Osteoblast (primary cell): ENCODE results near the gene AFAP1L2. TPM values are rescaled to one million over a fixed set of nuclear protein-coding genes. Genes with fewer than 3 reads are reported as not detected.
"Not testable (repeated sequence)": the region's sequence is repeated elsewhere in the genome, so short reads cannot be mapped to it uniquely, and the experiment has no call there.

Source experiments
- DNase-seq: peaks from one replicate; pipeline ENCODE4 v3.0.0; 2011; ENCODE audit warnings: low spot score, mixed read lengths; ENCODE audit not compliant: insufficient read length; ENCODE audit errors: missing footprints
- H2AFZ ChIP-seq: 2 replicates; pipeline ENCODE4 v1.6.0; 2011; ENCODE audit warnings: mild to moderate bottlenecking, low read length
- H3K27ac ChIP-seq: 2 replicates; pipeline ENCODE4 v1.5.1; 2011; ENCODE audit warnings: mild to moderate bottlenecking, low read depth, low read length, moderate library complexity
- H3K27me3 ChIP-seq: 2 replicates; pipeline ENCODE4 v1.6.0; 2012; ENCODE audit warnings: mild to moderate bottlenecking, control low read depth, inconsistent platforms, low read length, moderate library complexity; ENCODE audit not compliant: insufficient read depth
- H3K36me3 ChIP-seq: 2 replicates; pipeline ENCODE4 v1.5.1; 2011; ENCODE audit warnings: mild to moderate bottlenecking, low read length, control low read depth, moderate library complexity; ENCODE audit not compliant: insufficient read depth
- H3K4me1 ChIP-seq: 2 replicates; pipeline ENCODE4 v1.5.1; 2011; ENCODE audit warnings: mild to moderate bottlenecking, low read length, control low read depth, moderate library complexity; ENCODE audit not compliant: insufficient read depth
- H3K4me2 ChIP-seq: 2 replicates; pipeline ENCODE4 v1.6.0; 2011; ENCODE audit warnings: mild to moderate bottlenecking, low read length; ENCODE audit not compliant: insufficient read depth
- H3K4me3 ChIP-seq: fragments of 200-600 bp; sonication (generic); 3 replicates; pipeline ENCODE4 v1.5.1; 2012; ENCODE audit warnings: mild to moderate bottlenecking, low read length, inconsistent platforms; ENCODE audit not compliant: insufficient read depth
- H3K79me2 ChIP-seq: 2 replicates; pipeline ENCODE4 v1.6.0; 2012; ENCODE audit warnings: mild to moderate bottlenecking, low read length, control low read depth, inconsistent platforms; ENCODE audit not compliant: insufficient read depth
- H3K9me3 ChIP-seq: 2 replicates; pipeline ENCODE4 v1.5.1; 2011; ENCODE audit warnings: low read depth, low read length, control low read depth
- H4K20me1 ChIP-seq: 2 replicates; pipeline ENCODE4 v1.6.0; 2012; ENCODE audit warnings: mild to moderate bottlenecking, low read length, control low read depth; ENCODE audit not compliant: insufficient read depth
- total RNA-seq: library from RNA; depleted of rRNA; stranded (reverse); fragments of >200 nt; gene quantifications from 2 replicates; pipeline ENCODE4 v1.2.3, GENCODE V29; 2012
- TF ChIP-seq, protein P1 (sequence below): IDR thresholded peaks from 2 replicates; pipeline ENCODE4 v1.5.1; 2011; ENCODE audit warnings: mild to moderate bottlenecking, low read depth, low read length, moderate library complexity; ENCODE audit errors: extremely low read depth

AFAP1L2 gene
- total RNA-seq, 1 donor = 0.36 TPM

DNA sequence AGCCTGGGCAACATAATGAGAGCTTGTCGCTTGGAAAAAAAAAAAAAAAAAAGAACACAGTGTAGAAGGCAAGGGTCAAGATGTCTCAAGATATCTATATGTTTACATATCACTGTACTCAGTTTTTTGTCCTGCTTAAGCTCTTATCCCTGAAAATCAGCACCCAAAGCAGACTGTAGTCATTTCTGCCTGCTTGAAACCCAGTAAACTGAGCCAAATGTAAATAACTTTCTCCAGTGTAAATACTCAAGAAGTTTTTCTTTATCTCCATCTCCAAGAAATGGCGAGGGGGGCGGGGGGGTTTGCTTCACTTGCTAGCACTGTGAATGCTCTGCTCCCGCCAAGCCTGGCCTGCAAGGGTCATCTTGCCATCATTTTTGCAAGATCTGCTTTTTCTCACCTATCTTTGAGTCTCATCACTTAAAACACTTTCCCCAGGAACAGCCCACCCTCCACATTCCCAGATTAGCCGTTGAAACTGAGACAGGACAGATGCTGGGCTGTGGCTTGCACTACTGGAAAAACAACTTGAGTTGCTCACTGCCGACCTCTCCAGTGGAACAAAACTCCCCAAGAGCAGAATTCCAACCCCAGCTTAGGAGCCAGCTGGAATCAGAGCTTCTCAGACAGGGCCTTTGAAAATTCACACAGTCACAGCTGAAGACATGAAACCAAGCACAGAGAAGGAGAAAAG lies 54.6 kb downstream of the AFAP1L2 start:
- Histone ChIP-seq H3K4me3 (no peak overlapping the region), H3K27me3 (no peaks in the 10 kb centered on the region), H3K27ac (no peak overlapping the region), H3K36me3 (no peaks in the 10 kb centered on the region), H4K20me1 (no peaks in the 10 kb centered on the region), H3K79me2 (no peaks in the 10 kb centered on the region), H3K9me3 (no peaks in the 10 kb centered on the region), H3K4me2 (no peak overlapping the region), H3K4me1 (no peaks in the 10 kb centered on the region), H2AFZ (no peak overlapping the region)
- no peak for DNase-seq
- TF ChIP-seq, protein P1, sequence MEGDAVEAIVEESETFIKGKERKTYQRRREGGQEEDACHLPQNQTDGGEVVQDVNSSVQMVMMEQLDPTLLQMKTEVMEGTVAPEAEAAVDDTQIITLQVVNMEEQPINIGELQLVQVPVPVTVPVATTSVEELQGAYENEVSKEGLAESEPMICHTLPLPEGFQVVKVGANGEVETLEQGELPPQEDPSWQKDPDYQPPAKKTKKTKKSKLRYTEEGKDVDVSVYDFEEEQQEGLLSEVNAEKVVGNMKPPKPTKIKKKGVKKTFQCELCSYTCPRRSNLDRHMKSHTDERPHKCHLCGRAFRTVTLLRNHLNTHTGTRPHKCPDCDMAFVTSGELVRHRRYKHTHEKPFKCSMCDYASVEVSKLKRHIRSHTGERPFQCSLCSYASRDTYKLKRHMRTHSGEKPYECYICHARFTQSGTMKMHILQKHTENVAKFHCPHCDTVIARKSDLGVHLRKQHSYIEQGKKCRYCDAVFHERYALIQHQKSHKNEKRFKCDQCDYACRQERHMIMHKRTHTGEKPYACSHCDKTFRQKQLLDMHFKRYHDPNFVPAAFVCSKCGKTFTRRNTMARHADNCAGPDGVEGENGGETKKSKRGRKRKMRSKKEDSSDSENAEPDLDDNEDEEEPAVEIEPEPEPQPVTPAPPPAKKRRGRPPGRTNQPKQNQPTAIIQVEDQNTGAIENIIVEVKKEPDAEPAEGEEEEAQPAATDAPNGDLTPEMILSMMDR = no peak

DNA sequence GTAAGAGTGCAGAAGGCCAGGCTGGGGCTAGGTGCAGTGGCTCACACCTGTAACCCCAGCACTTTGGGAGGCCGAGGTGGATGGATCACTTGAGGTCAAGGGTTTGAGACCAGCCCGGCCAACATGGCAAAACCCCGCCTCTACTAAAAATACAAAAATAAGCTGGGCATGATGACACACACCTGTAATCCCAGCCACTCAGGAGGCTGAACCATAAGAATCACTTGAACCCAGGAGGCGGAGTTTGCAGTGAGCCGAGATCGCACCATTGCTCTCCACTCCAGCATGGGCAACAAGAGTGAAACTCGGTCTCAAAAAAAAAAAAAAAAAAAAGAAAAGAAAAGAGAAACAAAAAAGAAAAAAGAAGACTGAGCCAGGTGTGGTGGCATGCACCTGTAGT lies 55.2 kb downstream of the AFAP1L2 start:
- not testable (repeated sequence) for H3K79me2 ChIP-seq, H3K36me3 ChIP-seq, H3K4me2 ChIP-seq, H2AFZ ChIP-seq, DNase-seq, H3K4me1 ChIP-seq, H3K27me3 ChIP-seq, H4K20me1 ChIP-seq, H3K27ac ChIP-seq, H3K4me3 ChIP-seq, H3K9me3 ChIP-seq

DNA sequence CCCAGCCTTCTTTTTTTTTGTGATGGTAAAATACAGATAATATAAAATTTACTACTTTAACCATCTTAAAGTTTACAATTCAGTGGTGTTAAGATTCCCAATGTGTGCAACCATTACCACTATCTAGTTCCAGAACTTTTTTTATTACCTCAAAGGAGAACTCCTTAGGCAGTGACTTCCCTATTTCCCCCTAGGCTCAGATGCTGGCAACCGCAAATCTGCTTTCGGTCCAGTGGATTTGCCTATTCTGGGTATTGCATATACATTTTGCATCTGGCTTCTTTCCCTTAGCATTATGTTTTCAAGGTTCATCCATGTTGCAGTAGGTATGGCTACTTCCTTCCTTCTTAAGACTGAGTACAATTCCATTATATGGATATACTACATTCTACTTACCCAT lies 56.5 kb downstream of the AFAP1L2 start:
- H3K79me2 ChIP-seq = no peaks in the 10 kb centered on the region
- no peaks in the 10 kb centered on the region for H3K27me3 ChIP-seq
- H3K4me3 ChIP-seq = no peak overlapping the region
- no peaks in the 10 kb centered on the region for H3K4me1 ChIP-seq
- H3K4me2 ChIP-seq = no peak overlapping the region
- no peaks in the 10 kb centered on the region for H3K9me3 ChIP-seq
- H3K27ac ChIP-seq = no peak overlapping the region
- DNase-seq = no peak
- TF ChIP-seq, protein P1 = no peak
- no peaks in the 10 kb centered on the region for H3K36me3 ChIP-seq
- no peaks in the 10 kb centered on the region for H4K20me1 ChIP-seq
- H2AFZ ChIP-seq = no peak overlapping the region

DNA sequence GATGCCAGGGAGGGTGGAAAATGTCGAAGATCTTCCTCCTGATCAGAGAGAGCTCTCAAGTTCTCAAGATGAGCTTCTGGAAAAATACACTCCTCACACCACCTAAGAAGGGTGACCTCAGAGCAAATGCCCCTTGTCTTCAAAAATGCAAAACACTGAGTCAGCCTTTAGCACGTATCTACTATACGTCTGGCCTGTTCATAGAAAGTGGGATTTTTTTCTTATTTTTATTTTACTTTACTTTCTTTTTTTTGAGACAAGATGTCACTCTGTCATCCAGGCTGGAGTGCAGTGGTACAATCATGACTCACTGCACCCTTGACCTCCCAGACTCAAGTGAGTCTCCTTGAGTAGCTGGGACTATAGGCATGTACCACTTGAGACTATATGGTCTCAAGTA lies 57.1 kb downstream of the AFAP1L2 start:
- Histone ChIP-seq H3K36me3 (no peaks in the 10 kb centered on the region), H3K4me2 (no peak overlapping the region), H3K79me2 (no peaks in the 10 kb centered on the region), H2AFZ (no peak overlapping the region), H3K4me3 (no peak overlapping the region), H3K4me1 (no peaks in the 10 kb centered on the region), H3K27ac (no peak overlapping the region), H3K9me3 (no peaks in the 10 kb centered on the region), H4K20me1 (no peaks in the 10 kb centered on the region), H3K27me3 (no peaks in the 10 kb centered on the region)
- DNase-seq = no peak
- TF ChIP-seq, protein P1 = no peak
